PC-9 (cell line): ENCODE results near the gene CFAP251.

ENCODE experiments used
- CTCF ChIP-seq: fragments of 200-600 bp; sonication (generic); conservative IDR thresholded peaks from 2 replicates; pipeline ENCODE4 v1.6.1; 2017; ENCODE audit warnings: mixed run types, antibody characterized with exemption, mild to moderate bottlenecking, moderate library complexity
- EZH2 ChIP-seq: fragments of 200-600 bp; sonication (generic); IDR thresholded peaks from 2 replicates; pipeline ENCODE4 v1.8.0; 2017; ENCODE audit warnings: antibody characterized with exemption, low read depth

- no peak for TF ChIP-seq CTCF
- no peak for TF ChIP-seq EZH2
Observed at GRCh38 chr12:121871467-121871866, 46.9 kb upstream of the CFAP251 start.
